ENCODE results near the gene ATP8A2. TPM values are rescaled to one million over a fixed set of nuclear protein-coding genes. Genes with fewer than 3 reads are reported as not detected.

ATP8A2 gene
- total RNA-seq, 1 experiment from 2014 or later: 5.2 TPM

- TF ChIP-seq SMAD3 (CRISPR knock-in tag; IDR thresholded peaks at IDR 0.05; ENCODE audit: borderline replicate concordance) (no peak), E2F5 (CRISPR knock-in tag; IDR thresholded peaks at IDR 0.05) (no peak), ZNF423 (CRISPR knock-in tag; IDR thresholded peaks at IDR 0.05) (no peak), IRF2 (CRISPR knock-in tag; IDR thresholded peaks at IDR 0.05; ENCODE audit: borderline replicate concordance, low read depth) (no peak), ZBTB21 (CRISPR knock-in tag; IDR thresholded peaks at IDR 0.05; ENCODE audit: borderline replicate concordance) (no peak), RORB (CRISPR knock-in tag; IDR thresholded peaks at IDR 0.05) (no peak), CREM (CRISPR knock-in tag; IDR thresholded peaks at IDR 0.05) (no peak), SMAD4 (CRISPR knock-in tag; IDR thresholded peaks at IDR 0.05) (no peak), ZMAT4 (CRISPR knock-in tag; IDR thresholded peaks at IDR 0.05) (no peak), SOX15 (CRISPR knock-in tag; IDR thresholded peaks at IDR 0.05) (no peak), MLX (CRISPR knock-in tag; IDR thresholded peaks at IDR 0.05) (no peak), TEAD1 (CRISPR knock-in tag; IDR thresholded peaks at IDR 0.05) (no peak)
Observed at GRCh38 chr13:26029581-26030136, 657.9 kb downstream of the ATP8A2 start (continued).

- H3K4me3 Mint-ChIP-seq: no peak overlapping the region
- peaks cover 36% of the 10 kb centered on the region for H3K4me1 Mint-ChIP-seq
- no peaks in the 10 kb centered on the region; the same call in 1 of the 2 replicates for H3K27me3 Mint-ChIP-seq (ENCODE audit: low read depth)
- DNase-seq (ENCODE audit: low spot score) (no peak), ATAC-seq (no peak)
- no peak for TF ChIP-seq ERG (CRISPR knock-in tag; IDR thresholded peaks at IDR 0.05)
- no peak for TF ChIP-seq ELF4 (CRISPR knock-in tag; IDR thresholded peaks at IDR 0.05; ENCODE audit: low read depth)
- POLR2A ChIA-PET: no interaction called here
- H3K36me3 Mint-ChIP-seq: peaks cover 15% of the 10 kb centered on the region
- H3K27ac Mint-ChIP-seq: no peak overlapping the region
- CTCF ChIA-PET: no interaction called here
- H3K9me3 Mint-ChIP-seq: peaks cover 22% of the 10 kb centered on the region
Observed at GRCh38 chr13:26030331-26030730, 658.6 kb downstream of the ATP8A2 start.

- Mint-ChIP-seq H3K27ac (no peak overlapping the region), H3K4me1 (peaks cover 23% of the 10 kb centered on the region), H3K36me3 (peaks cover 22% of the 10 kb centered on the region), H3K9me3 (peaks cover 29% of the 10 kb centered on the region), H3K4me3 (no peak overlapping the region), H3K27me3 (ENCODE audit: low read depth) (no peaks in the 10 kb centered on the region; the same call in 1 of the 2 replicates)
- ChIA-PET CTCF (interaction anchor here (1.5 kb wide), 1 partner anchor 204 kb away, joined by 3 read pairs; no protein-coding TSS in a partner anchor), POLR2A (no interaction called here)
- no peak for ATAC-seq
- TF ChIP-seq NFE2L1 (CRISPR knock-in tag; IDR thresholded peaks at IDR 0.05) (no peak), ATF3 (CRISPR knock-in tag; conservative IDR thresholded peaks at IDR 0.05) (no peak), IRF2 (CRISPR knock-in tag; IDR thresholded peaks at IDR 0.05; ENCODE audit: borderline replicate concordance, low read depth) (no peak), AR (CRISPR knock-in tag; IDR thresholded peaks at IDR 0.05) (no peak), STAT6 (CRISPR knock-in tag; conservative IDR thresholded peaks at IDR 0.05; ENCODE audit: low read depth) (no peak)
- no peak for DNase-seq (ENCODE audit: low spot score)
Observed at GRCh38 chr13:26034018-26034417, 662.2 kb downstream of the ATP8A2 start.

Measured in WTC11 (cell line).